NCI-H345 treated with DMSO at 0.1 percent for 48 hours (cell line): ENCODE measurements around the gene PHACTR1.

Experiments
- DNase-seq: peaks from one replicate; lab custom pipeline; 2025; ENCODE audit not compliant: unreplicated experiment; lab: John Stamatoyannopoulos, UW

PHACTR1 gene

DNA sequence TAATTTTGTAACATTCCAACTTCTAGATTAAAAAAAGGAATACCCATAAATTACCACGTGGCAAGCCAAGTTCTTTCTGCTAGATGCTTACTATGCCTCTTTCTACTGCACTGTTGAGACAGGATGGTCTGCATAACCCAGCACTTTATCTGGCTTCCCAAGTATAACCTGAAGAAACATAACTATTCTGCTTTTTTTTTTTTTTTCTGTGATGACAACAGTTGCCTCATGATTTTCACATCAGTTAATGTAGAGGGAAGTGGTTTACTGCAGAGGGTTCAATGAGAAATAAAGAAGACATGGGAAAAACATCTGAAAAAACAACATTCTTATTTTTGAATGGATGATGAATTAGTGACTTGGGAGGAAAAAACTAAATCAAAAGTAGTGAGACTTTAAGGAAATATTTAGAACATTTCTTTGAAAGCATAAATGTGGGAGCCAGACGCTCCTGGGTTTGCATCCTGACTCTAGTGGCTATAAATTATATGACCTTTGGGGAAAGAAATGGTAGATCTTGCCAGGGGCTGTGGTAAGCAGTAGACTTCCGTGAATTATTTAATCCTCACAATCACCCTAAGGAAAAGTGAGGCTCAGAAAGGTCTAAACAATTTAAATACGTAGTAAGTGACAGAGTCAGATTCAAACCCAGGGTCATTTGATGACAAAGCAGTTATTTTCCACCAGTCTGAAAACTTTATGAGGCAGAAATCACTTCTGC lies 230.7 kb downstream of the PHACTR1 start:
- no peak for DNase-seq

DNA sequence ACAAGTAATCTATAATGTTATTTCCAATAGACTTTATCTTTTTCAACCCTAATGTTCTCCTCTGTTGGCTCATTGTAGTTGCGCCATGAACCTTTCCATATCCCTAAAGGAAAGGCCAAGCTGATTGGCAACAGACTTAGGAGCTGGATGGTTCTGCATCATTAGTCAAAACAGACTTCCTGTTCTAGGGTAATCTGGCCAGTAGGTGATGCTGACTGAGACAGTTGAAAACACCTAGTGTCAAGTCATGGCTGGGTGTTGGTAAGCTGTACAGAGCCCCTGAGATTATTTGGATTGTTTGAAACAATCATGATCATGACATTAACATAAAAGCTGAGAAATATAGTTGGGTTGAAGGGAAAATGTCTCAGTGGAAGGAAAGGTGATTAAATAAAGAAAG lies 231.4 kb downstream of the PHACTR1 start:
- DNase-seq = no peak

DNA sequence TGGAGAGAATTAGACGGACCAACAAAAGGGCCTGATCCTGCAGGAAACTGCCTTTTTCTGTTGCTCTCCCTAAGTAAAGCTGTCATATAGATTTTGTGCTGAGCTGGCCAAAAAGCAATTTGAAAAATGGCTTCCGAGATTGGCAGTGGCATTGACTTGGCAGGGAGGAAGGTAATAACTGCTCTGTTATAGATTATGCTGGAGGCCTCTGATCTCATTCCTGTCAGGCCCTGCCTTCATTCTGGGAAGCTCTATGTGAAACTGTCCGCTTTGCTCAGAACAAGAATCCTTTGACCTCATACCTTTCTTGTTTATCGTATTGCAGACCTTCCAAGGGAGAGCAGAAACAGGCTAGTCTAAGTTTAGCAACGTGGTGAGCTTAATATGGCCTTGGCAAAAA lies 234.4 kb downstream of the PHACTR1 start:
- DNase-seq = no peak

DNA sequence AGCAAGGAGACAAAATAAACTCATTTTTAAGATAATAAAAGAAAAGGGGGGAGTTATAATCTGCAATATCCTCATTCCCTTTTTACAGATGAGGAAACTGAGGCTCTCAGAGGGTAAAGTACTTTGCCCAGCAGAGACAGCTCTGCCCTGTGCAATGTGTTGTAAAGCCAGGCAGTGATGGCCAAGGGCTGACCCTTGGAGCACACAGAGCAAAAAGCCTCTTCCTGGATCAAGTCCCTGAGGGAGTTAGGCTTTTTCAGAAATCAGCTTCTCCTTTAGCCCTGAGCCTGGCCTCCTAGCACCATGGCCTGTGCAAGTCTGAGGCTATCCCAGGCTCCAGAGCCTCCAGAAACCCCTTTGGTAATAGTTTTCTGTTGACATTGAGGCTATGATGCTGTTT lies 234.8 kb downstream of the PHACTR1 start:
- DNase-seq = no peak

DNA sequence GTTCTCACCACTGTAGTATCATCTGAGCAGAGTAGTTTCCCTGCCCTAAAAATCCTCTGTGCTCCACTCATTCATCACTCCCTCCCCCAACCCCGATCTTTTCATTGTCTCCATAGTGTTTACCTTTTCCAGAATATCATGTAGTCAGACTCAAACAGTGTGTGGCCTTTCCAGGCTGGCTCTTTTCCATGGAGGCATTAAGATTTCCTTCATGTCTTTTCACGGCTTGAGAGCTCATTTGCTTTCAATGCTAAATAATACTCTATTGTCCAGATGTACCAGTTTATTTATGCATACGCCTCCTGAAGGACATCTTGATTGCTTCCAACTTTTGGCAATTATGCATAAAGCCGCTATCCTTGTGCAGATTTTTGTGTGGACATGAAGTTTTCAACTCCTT lies 235.8 kb downstream of the PHACTR1 start:
- DNase-seq = no peak

DNA sequence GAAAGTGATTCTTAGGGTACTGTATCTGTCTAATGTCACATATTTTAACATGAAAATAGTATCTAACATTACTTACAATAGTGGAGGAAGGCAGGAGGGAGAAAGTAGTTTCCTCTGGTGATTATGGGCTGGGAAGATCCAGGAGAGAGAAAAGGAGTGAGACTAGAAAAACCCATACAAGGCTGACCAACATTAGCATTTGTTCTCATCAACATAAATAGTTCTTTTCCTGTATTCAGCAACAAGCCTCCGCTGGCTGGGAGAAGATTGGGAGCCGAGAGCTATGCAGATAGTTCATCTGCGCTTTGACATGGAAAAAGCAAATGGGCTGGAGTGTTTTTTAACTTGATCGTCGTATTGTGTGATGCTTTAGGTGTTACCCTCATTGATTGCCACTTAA lies 239.4 kb downstream of the PHACTR1 start:
- DNase-seq = no peak

DNA sequence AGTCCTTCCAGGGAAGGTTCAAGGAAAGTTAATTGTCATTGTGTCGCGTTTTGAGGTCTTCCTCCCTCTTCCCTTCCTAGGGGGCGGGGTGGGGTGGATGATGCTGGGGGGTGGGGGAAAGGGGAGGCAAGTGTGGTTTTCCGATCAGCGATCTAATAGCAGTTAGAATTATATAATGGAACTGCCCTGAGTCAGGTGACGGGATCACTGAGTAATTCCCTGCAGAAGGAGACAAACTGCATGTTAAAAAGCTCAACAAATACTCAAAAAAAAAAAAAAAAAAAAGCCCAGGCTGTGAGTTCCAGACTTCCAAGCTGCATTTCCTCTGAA lies 240.4 kb downstream of the PHACTR1 start:
- no peak for DNase-seq

DNA sequence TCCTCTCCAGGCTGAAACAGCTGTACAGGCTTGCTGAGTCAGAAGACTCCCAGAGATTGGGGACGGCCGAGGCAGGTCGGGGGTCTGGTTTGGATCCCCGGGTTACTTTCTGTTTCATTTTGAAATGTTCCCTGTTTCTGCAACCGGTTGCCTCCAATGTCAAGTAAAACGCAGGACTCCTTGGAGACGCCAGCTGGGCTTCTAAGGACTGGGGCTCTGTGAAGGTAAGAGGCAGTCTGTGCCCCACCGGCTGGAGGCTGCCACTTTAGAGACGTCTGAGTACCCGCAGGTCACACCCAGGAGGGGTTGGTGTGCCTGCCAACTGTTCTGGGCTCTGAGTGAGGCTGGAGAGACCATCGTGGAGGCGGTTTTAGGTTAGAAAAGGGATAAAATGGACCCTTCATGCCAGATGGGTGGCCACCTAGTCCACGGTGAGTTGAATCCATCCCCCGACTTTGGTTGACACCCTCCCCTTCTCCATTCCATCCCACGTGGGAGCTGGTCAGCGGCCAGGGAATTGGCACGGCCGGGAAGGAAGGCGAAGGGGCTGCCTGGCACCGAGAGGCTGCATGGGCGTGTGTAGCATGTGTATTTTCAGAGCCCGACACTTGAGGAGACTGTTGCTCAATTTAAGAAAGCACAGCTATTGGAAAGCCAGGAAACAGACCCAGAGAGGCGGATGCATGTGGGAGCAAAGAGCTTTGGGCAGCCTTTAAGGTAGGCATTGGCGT lies 240.9 kb downstream of the PHACTR1 start:
- DNase-seq = no peak

DNA sequence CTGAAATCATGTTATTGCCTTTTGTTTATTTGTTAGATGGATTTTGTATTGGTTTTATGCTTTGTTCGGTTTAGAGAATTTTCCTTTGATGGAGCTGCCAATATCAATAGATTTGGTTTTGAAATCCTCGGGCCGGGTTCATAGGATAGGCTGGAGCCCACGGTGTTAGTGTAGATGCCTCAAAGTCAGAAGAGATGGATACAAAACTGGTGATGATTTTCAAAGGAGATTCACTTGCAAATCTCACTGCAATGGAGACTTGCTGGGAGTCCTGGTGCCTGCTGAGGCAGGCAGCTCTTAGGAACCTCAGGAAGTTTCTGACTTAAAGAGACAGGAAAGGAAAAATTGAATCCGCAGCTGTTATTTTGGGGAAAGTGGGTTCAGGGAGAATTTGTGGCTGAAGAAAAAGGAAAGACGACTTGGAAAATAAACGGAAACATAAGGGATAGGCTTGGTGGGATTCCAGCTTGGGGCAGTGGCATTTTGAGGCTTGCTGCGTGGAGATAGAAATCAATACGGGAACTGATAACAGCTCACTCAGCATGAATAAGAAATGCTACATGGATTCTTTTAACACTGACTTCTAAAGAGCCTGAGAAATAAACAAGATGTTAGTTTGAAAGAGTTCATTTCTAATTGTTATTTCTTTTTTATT lies 241.6 kb downstream of the PHACTR1 start:
- no peak for DNase-seq

DNA sequence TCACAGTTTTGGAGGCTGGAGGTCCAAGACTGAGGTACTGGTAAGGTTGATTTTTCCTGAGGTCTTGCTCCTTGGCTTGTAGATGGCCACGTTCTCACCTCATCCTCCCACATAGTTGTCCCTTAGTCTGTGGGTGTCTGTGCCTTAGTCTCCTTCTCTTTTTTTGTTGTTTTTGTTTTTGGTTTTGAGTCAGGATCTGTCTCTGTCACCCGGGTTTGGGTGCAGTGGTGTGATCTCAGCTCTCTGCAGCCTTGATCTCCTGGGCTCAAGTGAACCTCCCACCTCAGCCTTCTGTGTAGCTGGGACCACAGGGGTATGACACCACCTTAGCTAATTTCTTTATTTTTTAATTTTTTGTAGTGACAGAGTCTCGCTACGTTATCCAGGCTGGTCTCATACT lies 245.2 kb downstream of the PHACTR1 start:
- no peak for DNase-seq

DNA sequence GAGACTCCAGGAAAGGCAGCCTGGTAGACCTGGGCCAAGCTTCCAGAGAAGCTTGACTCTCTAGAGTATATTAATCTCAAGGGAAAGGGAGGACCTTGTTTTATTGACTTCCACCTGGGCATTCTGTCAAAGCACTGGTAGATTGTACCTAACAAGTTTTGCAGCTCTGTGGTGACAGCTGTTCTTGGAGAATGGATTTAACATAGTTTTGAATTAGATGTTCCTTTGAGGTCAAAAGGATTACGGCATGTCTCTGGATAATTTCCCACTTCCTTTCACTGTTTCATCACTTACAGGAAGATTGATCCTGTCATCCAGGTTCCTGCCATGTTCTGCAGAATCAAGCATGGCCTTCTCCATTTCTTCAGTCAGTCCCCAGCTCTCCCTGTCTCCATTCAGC lies 246.0 kb downstream of the PHACTR1 start:
- DNase-seq = no peak

DNA sequence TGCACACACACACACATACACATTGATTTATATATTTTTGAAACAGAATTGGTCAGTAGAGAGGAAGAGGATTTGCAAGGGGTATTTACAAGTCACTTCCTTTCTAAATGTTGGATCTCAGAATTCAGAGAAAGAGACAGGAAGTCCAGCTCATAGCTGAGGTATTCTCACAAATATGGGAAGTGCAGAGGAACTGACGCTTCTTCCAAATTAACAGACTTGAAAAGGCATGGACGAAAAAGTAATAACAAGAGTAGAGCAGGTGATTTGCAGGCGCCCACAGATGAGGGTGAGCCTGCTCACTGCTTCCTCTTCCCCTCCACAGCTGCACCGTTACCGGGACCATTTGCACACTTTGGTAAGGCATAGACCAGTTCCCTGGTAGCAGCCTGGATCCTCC lies 246.4 kb downstream of the PHACTR1 start:
- DNase-seq = no peak

DNA sequence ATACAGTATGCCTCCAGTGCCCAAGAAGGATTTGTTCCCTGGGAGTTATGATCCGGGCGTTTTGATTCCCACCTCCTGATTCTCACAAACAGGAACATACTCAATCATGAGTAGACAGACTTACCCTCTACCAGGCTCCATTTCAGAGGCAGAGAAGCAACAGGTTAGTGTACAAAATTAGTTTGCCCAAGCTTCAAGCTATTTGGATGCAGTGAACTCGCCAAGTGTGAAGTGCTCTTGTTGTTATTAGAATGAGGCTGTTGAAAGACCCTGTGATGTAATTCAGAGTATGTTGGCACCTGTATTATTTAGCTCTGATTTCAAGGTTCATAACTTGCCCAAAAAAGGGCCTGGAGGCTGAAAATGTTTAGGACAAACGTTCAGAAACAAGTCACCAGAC lies 247.0 kb downstream of the PHACTR1 start:
- no peak for DNase-seq

DNA sequence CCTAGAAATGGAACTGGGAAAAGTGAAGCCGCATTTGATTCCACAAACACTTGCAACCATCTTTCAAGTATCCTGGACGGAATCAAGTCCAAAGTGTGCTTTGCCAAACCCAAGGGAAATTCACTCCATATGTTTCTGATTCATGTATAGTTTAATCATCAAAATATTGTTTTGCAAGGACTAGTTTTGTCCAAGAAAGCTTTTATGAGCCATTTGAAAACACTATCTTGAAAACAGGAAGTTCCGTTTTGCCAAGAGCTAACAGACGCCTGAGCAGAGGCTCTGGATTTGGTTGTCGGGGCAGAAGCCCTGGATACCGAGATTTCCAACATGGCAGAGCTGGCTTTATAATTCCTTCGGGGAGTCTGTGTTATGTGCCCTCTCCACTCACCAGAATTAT lies 251.1 kb downstream of the PHACTR1 start:
- no peak for DNase-seq

DNA sequence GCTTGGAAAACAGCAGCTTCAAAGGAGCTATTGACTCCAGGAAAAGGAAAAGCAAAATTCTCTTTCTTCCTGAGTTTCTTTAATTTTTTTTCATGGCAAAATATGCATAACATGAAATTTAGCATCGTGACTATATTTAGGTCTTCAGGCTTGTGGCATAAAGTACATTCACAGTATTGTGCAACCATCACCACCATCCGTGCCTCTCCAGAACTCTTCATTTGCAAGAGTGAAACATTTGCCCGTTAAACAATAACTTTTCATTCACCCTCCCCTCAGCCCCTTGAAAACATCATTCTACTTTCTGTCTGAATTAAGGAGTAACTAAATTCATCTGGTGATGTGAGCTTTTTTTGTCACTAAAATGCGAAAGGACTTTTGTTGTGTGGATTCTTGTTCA lies 251.7 kb downstream of the PHACTR1 start:
- DNase-seq = no peak

DNA sequence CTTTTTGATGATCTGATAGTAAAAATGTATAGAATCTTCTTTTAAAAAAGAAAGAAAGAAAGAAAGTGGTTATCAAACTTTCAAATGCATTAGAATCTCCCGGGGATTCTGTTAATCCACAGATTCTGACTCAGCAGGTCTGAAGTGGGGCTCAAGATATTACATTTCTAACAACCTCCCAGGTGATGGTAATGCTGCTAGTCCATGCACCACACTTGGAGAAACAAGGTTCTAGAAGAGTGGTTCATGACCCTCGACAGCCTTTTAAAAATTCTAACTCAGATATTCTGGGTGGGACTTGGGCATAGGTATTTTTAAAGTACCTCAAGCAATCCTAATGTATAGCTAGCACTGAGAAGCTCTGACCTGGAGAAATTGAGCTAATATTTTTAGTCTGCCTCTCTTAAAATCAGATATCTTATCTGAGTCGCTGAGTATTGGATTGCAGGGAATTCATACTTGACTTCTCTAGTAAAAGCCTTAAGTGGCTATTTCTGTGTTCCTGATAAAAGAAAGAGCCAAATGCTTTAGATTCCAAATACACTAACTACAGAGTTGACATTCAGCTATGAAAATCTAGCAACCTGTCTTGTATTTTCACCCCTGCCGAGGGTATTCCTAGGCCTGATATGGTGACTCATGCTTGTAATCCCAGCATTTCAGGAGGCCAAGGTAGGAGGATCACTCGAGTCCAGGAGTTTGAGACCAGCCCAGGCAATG lies 252.4 kb downstream of the PHACTR1 start:
- DNase-seq = no peak

DNA sequence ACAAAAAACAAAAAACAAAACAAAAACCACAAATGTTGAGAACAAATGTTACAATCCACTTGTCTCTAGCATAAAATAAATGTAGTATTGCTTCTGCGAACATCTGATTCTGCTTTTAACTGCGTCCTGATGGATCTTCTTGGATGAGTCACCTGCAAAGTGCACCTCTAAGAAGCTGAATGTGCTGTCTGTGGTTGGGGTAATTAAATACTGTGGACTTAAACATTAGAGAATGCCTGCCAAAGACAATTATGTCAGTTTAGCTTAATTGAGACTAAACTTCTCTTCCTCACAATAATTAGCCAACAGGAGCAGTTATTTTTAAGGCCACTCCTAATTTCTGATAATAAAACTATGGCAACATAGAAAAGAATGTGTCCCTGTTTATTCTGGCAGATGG lies 253.4 kb downstream of the PHACTR1 start:
- no peak for DNase-seq

DNA sequence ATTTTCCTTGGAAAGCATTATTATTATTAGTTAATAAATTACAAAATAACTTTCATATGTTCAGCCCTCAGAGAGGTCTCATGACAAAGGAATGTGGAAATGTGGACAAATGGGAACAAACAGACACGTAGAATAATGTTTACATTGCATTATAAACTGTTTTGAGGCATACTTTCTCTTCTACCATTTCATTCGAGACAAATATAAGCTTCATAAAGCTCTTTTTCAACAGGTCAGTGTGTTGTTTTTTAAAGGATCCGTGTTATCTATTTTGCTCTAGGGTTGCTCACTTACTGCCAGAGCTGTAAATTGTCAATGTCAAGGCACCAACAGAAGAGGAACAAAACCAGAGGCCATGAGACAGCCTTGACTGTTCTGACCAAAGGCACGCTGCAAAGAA lies 256.8 kb downstream of the PHACTR1 start:
- DNase-seq = no peak

DNA sequence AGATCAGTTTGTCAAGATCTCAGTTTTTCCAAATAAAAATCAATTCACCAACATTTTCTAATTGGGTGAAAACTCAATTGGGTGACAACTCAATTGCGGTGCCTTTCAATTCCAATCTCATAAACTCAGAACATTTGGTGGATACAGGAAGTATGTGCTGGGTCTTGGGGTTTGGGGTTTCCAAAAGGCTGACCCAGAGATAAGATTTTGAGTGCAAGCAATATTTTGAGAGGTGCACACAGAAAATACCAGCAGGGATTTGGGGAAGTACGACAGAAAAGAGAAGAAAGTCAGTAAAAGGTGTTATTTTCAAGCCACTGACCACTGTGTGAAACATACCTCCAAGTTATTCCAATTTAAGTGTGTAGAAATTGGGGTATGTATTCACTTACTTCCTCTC lies 258.0 kb downstream of the PHACTR1 start:
- no peak for DNase-seq

DNA sequence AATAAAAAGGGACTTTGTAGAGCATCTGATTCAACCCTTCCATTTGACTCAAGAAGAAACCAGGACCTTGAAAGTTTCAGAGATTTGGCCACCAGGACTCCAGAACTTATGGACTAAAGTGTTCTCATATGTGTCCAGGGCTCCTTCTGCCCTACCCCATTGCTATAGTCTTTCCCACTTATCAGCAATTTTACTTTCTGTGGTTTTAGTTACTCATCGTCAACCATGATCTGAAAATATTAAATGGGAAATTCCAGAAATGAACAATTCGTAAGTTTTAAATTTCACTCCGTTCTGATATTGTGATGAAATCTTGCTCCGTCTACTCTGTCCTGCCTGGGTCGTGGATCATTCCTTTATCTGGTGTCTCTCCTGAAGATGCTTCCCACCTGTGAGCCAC lies 259.8 kb downstream of the PHACTR1 start:
- no peak for DNase-seq

DNA sequence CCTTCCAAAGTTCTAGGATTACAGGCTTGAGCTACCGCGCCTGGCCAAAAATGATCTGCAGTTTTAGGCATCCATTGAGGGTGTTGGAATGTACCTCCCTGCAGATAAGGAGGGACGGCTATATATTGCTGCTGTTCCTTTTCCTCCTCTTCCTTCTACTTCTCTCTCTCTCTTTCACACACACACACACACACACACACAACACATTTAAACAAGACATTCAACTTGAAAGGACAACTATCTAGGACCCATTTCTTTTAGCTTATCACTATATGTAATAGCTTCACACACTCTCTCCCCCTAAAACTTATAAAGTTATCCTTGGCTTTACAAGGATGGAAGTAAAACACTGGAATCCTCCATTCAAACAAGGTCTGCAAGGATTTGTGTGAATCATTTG lies 260.6 kb downstream of the PHACTR1 start:
- DNase-seq = no peak

DNA sequence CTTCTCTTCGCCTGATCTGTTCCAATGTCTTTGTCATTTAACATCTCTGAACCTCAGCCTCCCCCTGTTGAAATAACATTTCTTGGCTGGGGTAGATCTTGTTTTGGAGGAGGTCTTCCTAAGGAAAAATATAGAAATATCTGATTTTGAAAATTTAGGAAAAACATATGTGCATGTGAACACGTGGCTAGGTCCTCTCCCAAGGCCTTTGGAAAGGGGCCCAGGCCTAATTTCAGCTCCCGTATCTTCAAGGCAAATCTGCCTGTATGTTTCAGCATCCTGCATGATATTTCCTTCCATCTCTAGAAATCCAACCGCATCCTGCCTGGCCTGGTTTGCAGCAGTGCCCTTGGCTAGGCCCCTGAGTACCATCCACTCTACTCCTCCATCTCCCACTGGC lies 261.2 kb downstream of the PHACTR1 start:
- DNase-seq = no peak
